ENCODE data around the gene AIG1. TPM values are rescaled to one million over a fixed set of nuclear protein-coding genes. Genes with fewer than 3 reads are reported as not detected.

AIG1 gene
- total RNA-seq, 2 experiments from 2014 or later: 0.40 to 0.85 TPM

GRCh38 chr6:143177706-143178105, 117.0 kb downstream of the AIG1 start:
- no peaks in the 10 kb centered on the region for H3K79me2 ChIP-seq (ENCODE audit: insufficient read depth, low read depth, low read length)
- no peak overlapping the region for H3K27ac ChIP-seq (ENCODE audit: low read depth, low read length, poor library complexity, severe bottlenecking)
- H3K9me3 ChIP-seq (ENCODE audit: low read length): no peaks in the 10 kb centered on the region
- no peaks in the 10 kb centered on the region for H3K9me2 ChIP-seq (ENCODE audit: insufficient read depth, low read length)
- no peak overlapping the region for H3K4me2 ChIP-seq (ENCODE audit: low read length)
- H3K36me3 ChIP-seq (ENCODE audit: insufficient read depth, low read length): no peaks in the 10 kb centered on the region
- no TSS peak for BruUV-seq (replicated peaks)
- intact Hi-C loops (cut with micrococcal nuclease; ENCODE audit: unreplicated experiment): no loop called here
- H4K20me1 ChIP-seq (ENCODE audit: insufficient read depth, low read length): no peaks in the 10 kb centered on the region
- no peak for DNase-seq (ENCODE audit: low spot score)
- no peaks in the 10 kb centered on the region for H3K4me1 ChIP-seq (ENCODE audit: insufficient read depth, low read length, poor library complexity, severe bottlenecking)
- H3K4me3 ChIP-seq (ENCODE audit: low read depth, low read length, poor library complexity, severe bottlenecking): no peak overlapping the region
- H2AFZ ChIP-seq (ENCODE audit: low read length): no peak overlapping the region
- TF ChIP-seq EZH2phosphoT487 (IDR thresholded peaks at IDR 0.05; ENCODE audit: borderline replicate concordance, low read depth, low read length): no peak
- no peak for TF ChIP-seq CTCF (conservative IDR thresholded peaks at IDR 0.05; ENCODE audit: low read length)
- ChIA-PET CTCF (ENCODE audit: unreplicated experiment) (no interaction called here), POLR2A (no interaction called here)

GRCh38 chr6:143179096-143179495, 118.4 kb downstream of the AIG1 start:
- TF ChIP-seq EZH2phosphoT487 (IDR thresholded peaks at IDR 0.05; ENCODE audit: borderline replicate concordance, low read depth, low read length): no peak
- TF ChIP-seq CTCF (conservative IDR thresholded peaks at IDR 0.05; ENCODE audit: low read length): no peak
- H3K27ac ChIP-seq (ENCODE audit: low read depth, low read length, poor library complexity, severe bottlenecking): no peak overlapping the region
- ChIA-PET CTCF (ENCODE audit: unreplicated experiment) (no interaction called here), POLR2A (no interaction called here)
- no peaks in the 10 kb centered on the region for H3K9me3 ChIP-seq (ENCODE audit: low read length)
- H4K20me1 ChIP-seq (ENCODE audit: insufficient read depth, low read length): no peaks in the 10 kb centered on the region
- no peak for DNase-seq (ENCODE audit: low spot score)
- H3K9me2 ChIP-seq (ENCODE audit: insufficient read depth, low read length): no peaks in the 10 kb centered on the region
- no peaks in the 10 kb centered on the region for H3K4me1 ChIP-seq (ENCODE audit: insufficient read depth, low read length, poor library complexity, severe bottlenecking)
- H3K79me2 ChIP-seq (ENCODE audit: insufficient read depth, low read depth, low read length): no peaks in the 10 kb centered on the region
- intact Hi-C loops (cut with micrococcal nuclease; ENCODE audit: unreplicated experiment): no loop called here
- H3K4me3 ChIP-seq (ENCODE audit: low read depth, low read length, poor library complexity, severe bottlenecking): no peak overlapping the region
- no peaks in the 10 kb centered on the region for H3K36me3 ChIP-seq (ENCODE audit: insufficient read depth, low read length)
- H2AFZ ChIP-seq (ENCODE audit: low read length): no peak overlapping the region
- no TSS peak for BruUV-seq (replicated peaks)
- no peak overlapping the region for H3K4me2 ChIP-seq (ENCODE audit: low read length)

- Histone ChIP-seq H3K27ac (ENCODE audit: low read depth, low read length, poor library complexity, severe bottlenecking) (no peak overlapping the region), H3K4me1 (ENCODE audit: insufficient read depth, low read length, poor library complexity, severe bottlenecking) (no peaks in the 10 kb centered on the region), H3K79me2 (ENCODE audit: insufficient read depth, low read depth, low read length) (no peaks in the 10 kb centered on the region), H3K4me3 (ENCODE audit: low read depth, low read length, poor library complexity, severe bottlenecking) (no peak overlapping the region), H3K9me2 (ENCODE audit: insufficient read depth, low read length) (no peaks in the 10 kb centered on the region), H3K36me3 (ENCODE audit: insufficient read depth, low read length) (no peaks in the 10 kb centered on the region), H3K9me3 (ENCODE audit: low read length) (no peaks in the 10 kb centered on the region), H2AFZ (ENCODE audit: low read length) (no peak overlapping the region), H3K4me2 (ENCODE audit: low read length) (no peak overlapping the region), H4K20me1 (ENCODE audit: insufficient read depth, low read length) (no peaks in the 10 kb centered on the region)
- CTCF ChIA-PET (ENCODE audit: unreplicated experiment): no interaction called here
- POLR2A ChIA-PET: no interaction called here
- no TSS peak for BruUV-seq (replicated peaks)
- DNase-seq (ENCODE audit: low spot score): no peak
- no peak for TF ChIP-seq CTCF (conservative IDR thresholded peaks at IDR 0.05; ENCODE audit: low read length)
- no peak for TF ChIP-seq EZH2phosphoT487 (IDR thresholded peaks at IDR 0.05; ENCODE audit: borderline replicate concordance, low read depth, low read length)
- intact Hi-C loops (cut with micrococcal nuclease; ENCODE audit: unreplicated experiment): no loop called here
Measured at GRCh38 chr6:143179901-143180612, 119.4 kb downstream of the AIG1 start.
